GM19238 (cell line): ENCODE measurements around the gene SLC16A8.
"Not testable (repeated sequence)": the region's sequence is repeated elsewhere in the genome, so short reads cannot be mapped to it uniquely, and the experiment has no call there.

Source experiments
- DNase-seq: peaks from one replicate; pipeline ENCODE4 v3.0.0; 2011; ENCODE audit warnings: low spot score; ENCODE audit not compliant: insufficient read length

SLC16A8 gene, protein sequence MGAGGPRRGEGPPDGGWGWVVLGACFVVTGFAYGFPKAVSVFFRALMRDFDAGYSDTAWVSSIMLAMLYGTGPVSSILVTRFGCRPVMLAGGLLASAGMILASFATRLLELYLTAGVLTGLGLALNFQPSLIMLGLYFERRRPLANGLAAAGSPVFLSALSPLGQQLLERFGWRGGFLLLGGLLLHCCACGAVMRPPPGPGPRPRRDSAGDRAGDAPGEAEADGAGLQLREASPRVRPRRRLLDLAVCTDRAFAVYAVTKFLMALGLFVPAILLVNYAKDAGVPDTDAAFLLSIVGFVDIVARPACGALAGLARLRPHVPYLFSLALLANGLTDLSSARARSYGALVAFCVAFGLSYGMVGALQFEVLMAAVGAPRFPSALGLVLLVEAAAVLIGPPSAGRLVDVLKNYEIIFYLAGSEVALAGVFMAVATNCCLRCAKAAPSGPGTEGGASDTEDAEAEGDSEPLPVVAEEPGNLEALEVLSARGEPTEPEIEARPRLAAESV

GRCh38 chr22:38083931-38084631, at the start of gene SLC16A8:
Gene SLC16A8, minus strand, starts transcription at chr22:38084184. Its CDS starts 1,311 bp downstream, at chr22:38082873.
- no peak for DNase-seq

DNA sequence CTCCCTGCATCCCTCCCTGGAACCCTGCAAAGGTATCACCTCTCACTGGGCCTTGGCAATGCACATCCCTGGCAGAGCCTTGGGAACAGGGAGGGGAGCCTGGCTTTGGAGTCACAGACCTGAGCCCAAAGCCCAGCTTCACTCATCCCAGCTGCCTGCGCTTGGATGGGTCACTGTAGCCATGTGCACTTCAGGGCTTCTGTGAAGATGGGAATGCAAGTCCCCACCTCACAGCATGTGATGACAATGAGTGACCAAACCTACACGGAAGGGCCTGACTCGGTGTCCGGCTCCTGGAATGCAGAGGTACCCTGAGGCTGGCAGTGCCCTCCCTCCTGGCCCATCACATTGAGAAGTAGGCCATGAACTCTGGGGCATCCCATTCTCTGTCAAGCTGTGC, 49.3 kb upstream of the SLC16A8 start:
- DNase-seq: no peak

DNA sequence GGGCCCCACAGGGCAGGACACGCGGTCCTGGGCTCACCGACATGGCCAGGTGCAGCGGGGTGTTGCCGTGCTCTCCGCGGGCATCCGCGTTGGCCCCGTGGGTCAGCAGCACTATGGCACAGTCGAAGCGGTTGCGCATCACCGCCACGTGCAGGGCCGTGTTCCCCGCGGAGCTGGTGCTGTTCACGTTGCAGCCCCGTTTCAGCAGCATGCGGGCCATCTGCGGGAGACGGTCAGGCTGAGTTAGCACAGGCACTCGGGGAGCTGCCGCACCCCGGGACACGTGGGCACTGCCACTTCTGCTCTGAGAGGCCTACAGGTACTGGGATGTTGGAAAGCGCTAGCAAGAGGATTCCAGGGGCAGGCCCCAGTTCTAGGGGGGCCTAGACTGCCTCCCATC, 48.8 kb upstream of the SLC16A8 start:
- no peak for DNase-seq

DNA sequence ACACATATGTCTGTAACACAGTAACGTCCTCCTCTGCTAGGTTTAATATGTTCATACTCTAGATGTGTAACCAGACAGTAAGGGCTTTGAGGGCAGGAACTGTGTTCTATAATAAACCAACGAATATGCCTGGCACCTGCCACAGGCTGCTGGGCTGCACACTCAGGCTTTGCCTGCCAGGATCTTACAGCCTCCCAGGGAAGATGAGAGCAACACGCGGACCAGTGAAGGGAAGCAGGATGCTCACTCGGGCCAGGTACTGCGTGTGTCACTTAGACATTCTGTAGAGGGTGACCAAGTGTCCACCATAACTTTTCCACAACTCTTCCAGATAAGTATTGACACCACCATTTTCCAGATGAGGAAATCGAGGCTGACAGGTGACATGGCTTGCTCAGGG, 48.2 kb upstream of the SLC16A8 start:
- DNase-seq: no peak

DNA sequence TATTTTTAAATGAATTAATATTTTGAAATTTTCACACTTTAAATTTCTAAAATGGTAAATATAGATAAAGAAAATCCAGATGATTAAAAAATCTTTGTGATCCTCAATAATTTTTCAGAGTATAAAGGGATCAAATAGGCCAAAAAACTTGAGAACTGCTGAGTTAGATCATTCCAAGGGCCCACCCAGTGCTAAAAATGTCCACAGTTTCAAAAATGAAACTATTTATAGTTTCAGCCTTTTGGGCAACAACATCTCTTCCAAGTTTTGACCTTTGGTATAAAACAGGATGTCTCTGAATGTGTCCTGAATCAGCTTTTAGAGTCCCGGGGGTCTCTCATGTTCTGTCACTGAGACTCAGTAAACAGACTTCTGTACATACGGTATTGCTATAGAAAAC, 47.4 kb upstream of the SLC16A8 start:
- no peak for DNase-seq

- DNase-seq: no peak
These were observed 45.9 kb upstream of the SLC16A8 start for GRCh38 chr22:38129856-38130255.

DNA sequence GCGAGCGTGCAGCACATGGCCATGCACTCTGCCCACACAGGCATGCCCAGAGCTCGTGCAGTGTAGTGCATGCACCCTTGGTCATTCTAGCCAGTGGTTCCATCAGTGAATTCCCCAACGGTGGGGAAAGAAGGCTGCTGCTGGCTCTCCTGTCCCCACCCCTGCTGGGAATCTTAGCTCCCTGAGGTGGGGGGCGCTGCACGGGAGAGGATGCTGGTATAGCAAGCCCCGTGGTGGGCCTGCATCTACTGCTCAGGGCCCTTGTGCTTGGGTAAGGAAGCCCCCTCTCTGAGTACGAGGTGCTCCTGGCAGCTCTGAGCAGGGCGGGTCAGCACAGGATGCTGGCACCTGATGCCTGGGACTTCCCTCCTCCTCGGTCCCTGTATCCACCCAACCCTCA, 45.0 kb upstream of the SLC16A8 start:
- DNase-seq: no peak

DNA sequence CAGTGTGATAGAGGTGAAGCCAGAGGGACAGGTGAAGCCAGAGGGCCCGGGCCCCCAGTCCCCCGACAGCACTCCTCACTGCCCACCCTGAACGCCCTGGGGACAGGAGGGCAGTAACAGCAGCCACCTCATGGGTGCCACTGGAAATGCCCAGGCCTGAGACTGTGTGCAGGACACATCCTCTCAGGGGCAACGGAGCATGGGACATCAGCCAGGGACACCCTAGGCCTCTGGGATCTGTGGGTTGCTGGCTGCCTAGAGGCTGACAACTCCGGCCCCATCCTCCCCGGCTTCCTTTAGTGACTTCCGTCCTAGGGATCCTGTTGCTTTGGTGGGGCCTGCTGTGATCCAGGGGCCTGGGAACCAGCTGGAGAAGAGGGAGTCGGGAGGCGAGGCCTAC, 43.9 kb upstream of the SLC16A8 start:
- DNase-seq: no peak

GRCh38 chr22:38126928-38127668, 43.1 kb upstream of the SLC16A8 start:
- no peak for DNase-seq

DNA sequence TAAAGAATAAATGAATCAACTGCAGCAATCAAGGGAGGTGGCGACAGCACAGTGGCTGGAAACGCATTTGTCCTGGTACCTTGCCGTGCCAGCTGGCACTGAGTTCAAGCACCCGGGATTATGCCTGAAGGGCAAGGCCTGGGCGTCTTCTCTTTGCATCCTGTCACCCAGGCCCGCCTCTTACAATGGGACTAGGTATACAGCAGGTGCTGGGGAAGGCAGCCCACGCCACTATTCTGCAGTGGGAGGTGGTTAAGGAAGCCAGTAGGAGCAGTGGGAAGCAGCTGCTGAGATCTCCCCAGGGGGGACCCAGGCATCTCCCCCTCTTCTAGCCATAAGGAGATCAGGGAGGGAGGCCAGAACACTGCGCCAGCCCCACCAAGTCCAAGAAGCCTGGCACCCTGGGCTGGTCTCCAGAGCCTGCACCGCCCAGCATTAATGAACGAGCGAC, 41.8 kb upstream of the SLC16A8 start:
- DNase-seq: no peak

DNA sequence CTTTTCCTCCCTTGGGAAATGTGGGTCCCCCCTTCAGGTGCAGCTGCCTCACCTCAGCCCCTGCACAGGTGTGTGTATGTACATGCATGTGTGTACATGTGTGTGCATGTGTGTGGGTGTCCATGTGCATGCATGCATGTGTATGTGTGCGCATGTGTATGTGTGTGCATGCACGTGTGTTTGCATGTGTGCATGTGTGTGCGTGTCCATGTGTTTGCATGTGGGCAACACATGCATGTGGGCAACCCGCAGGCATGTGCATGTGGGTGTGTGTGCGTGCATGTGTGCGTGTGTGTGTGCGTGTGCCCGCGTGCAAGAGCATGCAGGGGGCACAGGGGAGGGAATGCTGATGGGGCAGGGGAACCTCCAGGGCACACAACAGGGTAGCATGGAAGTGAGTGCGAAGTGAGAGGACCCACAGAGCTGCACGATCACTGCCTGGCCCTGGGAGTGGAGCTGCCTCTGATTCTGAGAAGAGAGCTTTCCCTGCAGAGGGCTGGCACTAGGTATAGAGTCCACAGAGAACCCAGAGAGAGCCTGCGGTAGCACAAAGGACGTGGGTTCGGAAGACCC, 41.1 kb upstream of the SLC16A8 start:
- no peak for DNase-seq

DNA sequence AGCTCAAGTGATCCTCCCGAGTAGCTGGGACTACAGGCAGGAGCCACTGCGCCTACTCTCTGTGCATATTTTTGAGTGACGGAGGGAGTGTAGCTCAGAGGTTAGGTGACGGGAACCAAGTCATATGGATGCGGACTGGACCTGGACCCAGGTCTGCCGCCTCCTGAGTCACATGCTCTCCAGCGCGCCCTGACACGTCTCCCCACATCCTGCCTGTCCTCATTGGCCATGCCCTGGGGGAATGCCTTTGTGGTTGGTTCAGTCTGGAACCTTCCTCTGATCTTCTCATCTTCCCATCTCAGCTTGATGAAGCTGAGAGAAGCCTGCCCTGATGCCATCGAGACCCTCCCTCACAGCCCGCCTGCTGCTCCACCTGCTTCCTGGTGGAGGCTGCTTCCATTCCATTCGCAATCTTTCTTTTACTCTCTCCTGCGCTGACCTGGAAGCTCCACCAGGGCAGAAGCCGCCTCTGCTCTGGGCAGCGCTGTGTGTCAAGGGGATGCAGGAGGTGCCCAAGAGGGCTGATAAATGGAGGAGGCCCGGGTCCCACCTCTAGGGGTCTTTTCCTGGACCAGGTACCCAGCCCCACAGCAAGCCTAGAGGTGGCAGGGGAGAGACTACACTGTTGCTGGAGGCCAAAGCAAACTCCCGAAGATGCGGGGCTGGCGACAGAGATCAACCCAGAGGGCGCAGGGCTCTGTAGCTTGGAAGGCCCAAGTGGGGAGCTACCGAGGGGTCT, 40.4 kb upstream of the SLC16A8 start:
- DNase-seq: no peak

GRCh38 chr22:38122616-38123015, 38.6 kb upstream of the SLC16A8 start:
- DNase-seq: no peak

DNA sequence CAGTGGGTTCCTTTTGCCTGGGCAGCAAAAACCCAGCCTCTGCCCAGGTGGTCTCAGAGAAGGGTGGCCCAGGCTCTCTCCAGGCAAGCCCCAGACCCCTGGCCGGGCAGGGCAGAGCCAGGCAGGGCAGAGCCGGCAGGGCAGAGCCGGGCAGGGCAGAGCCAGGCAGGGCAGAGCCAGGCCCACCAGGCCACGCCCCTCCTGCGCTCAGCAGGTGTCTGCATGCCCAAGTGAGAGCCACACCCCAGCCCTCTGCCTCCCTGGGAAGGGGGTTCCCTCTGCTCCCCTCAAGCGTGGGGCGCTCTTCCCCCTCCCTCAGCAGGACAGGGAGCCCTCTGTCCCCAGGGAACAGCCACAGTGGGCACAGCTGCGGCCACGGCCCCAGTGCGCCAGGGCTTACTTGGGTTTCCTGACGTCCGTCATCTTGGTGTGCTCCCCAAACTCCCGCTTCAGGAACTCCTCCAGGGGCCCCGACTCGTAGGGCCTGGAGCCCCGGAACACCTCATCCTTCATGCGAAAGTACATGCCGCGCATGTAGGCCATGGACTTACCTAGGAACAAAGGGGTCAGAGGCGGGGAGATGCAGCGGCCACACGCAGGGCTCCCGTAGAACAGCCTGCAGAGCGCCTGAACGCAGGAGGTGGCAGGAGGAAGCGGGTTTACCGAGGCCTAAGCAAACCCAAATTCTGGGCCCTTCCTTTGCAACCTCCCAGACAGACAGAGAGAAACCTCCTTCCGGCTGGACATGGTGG, 36.6 kb upstream of the SLC16A8 start:
- no peak for DNase-seq

DNA sequence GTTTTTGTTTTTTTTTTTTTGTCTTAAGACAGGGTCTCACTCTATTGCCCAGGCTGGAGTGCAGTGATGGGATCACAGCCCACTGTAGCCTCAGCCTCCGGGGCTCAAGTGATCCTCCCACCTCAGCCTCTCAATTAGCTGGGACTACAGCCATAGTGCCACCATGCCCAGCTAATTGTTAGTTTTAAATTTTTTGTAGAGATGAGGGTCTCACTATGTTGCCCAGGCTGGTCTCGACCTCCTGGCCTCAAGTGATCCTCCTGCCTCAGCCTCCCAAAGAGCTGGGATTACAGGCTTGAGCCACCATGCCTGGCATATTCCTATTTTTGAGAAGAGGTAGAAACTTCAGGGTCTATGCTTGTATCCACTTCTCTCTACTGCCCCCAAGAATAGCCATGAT, 34.8 kb upstream of the SLC16A8 start:
- not testable (repeated sequence) for DNase-seq

DNA sequence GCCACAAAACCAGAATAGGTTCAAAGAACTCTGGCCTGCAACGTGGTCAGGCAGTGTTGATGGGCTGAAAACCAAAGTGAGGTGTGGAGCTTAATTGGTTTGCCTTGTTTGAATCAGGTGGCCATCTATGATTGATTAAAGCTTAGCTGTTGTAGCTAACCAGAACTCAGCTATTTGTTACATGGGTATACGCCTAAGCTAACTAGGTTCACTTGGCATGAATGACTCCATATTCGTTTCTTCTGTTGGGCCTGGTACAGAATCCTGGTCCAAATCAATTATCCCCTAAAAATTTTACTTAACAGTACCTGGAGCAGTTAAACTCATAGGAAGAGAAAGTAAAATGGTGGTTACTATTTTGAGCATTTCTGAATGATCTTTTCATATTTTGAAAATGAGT, 34.2 kb upstream of the SLC16A8 start:
- DNase-seq: no peak

DNA sequence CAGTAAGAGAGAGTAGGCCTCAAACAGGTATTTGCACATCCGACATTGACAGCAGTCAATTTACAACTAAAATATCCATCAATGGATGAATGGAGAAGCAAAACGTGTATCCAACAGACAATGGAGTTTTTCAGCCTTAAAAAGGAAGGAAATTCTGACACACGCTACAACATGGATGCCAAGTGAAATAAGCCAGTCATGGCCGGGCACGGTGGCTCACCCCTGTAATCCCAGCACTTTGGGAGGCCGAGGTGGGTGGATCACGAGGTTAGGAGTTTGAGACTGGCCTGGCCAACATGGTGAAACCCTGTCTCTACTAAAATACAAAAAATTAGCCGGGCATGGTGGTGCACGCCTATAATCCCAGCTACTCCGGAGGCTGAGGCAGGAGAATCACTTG, 33.6 kb upstream of the SLC16A8 start:
- not testable (repeated sequence) for DNase-seq

DNA sequence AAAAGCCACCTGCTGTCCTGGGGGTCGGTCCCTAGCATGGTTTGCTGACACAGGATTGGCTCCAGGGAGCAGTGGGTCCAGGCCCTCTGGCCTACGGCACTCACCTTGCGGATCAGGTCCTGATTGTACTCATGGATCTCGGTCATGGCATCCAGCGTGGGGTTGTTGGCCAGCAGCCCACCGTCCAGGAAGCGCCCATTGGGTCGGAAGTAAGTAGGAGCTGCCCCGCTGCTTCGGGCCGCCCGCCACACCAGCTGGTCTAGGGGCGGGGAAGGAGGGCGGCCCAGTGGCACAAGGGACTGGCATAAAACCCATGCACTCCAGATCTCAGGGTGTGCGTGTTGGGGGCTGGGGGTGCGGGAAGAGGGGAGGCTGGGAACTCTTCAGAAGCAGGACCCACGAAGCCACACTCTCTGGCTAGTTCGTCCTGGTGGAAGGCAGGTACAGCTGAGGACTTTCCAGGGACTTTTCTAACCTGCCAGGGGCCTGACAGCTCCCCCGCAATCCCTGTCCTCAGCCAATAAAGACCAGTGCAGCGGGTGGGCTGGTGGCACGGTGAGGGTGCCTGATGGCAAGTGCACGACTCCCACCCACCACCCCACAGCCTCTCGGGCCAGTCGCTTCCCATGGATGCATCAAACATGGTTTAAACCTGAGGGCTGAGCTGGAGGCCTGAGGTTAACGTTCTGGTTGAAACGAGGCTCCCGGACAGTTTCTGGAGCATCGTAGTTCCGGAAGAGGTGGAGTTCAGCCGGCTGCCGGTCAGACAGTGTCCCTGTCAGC, 31.6 kb upstream of the SLC16A8 start:
- DNase-seq: no peak
